ENCODE data around the gene MKLN1. TPM values are rescaled to one million over a fixed set of nuclear protein-coding genes. Genes with fewer than 3 reads are reported as not detected.

MKLN1 gene
- total RNA-seq (10 to 100 TPM; 49.0 to 54.8 (median 53.1) TPM), polyA plus RNA-seq (16.9 TPM)
- long read RNA-seq, donor 1, full-length matches to known transcripts: 44 of 79 reads
- long read RNA-seq, donor 1, partial matches to known transcripts: 8 of 79 reads
- long read RNA-seq, donor 1, other reads (novel, unspliced or antisense): 27 of 79 reads
- long read RNA-seq, donor 2, full-length matches to known transcripts: 16 of 22 reads
- long read RNA-seq, donor 2, partial matches to known transcripts: 3 of 22 reads
- long read RNA-seq, donor 2, other reads (novel, unspliced or antisense): 3 of 22 reads
- long read RNA-seq, donor 3, full-length matches to known transcripts: 56 of 110 reads
- long read RNA-seq, donor 3, partial matches to known transcripts: 12 of 110 reads
- long read RNA-seq, donor 3, other reads (novel, unspliced or antisense): 42 of 110 reads
- long read RNA-seq, donor 4, full-length matches to known transcripts: 12 of 18 reads
- long read RNA-seq, donor 4, partial matches to known transcripts: 1 of 18 reads
- long read RNA-seq, donor 4, other reads (novel, unspliced or antisense): 5 of 18 reads

GRCh38 chr7:131327626-131328376 lies at the start of gene MKLN1:
MKLN1 (plus strand) TSS chr7:131327876; CDS start chr7:131327900, 24 bp downstream.
- under 1% methylated on average over 69 of the region's 69 CpGs for WGBS
- Histone ChIP-seq H3K27me3 (ENCODE audit: control insufficient read depth, insufficient read depth) (no peaks in the 10 kb centered on the region), H3K4me3 (ENCODE audit: low read length) (peak within 1 kb of the TSS; percentile 84), H3K4me1 (ENCODE audit: control insufficient read depth, insufficient read depth, low read length) (peaks cover 6% of the 10 kb centered on the region), H3K27ac (ENCODE audit: low read length) (peak within 1 kb of the TSS; percentile 99), H3K9me3 (ENCODE audit: control insufficient read depth, low read length) (no peaks in the 10 kb centered on the region)
- ATAC-seq (peak; percentile 99), DNase-seq (peak; percentile 94 to 98 (median 97))
- intact Hi-C loops (cut with DNase I): loop anchor here in 2 of 4 donors (10.0 kb wide), 1 partner anchor 223 kb away; no protein-coding TSS in a partner anchor

DNA sequence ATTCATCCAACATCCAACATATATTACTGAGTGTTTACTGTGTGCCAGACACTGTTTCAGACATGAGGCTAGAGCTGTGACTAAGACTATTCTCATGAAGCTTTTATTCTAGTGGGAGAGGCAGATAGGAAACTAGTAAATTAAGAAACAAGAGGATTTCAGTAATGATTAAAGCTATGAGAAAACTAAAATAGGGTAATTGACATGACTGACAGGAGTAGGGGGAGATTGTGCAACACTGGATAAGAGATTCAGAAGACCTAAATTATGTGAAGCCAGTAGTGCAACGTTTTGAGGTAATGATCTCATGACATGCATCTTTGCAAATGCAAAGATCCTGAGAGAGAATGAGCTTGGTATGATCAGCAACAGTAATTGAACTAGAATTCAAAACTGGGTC lies 48.6 kb upstream of the MKLN1 start:
- WGBS: 43% methylated on average over 1 of the region's 1 CpG
- Histone ChIP-seq H3K27ac (ENCODE audit: low read length) (no peak overlapping the region), H3K9me3 (ENCODE audit: control insufficient read depth, low read length) (no peaks in the 10 kb centered on the region), H3K27me3 (ENCODE audit: control insufficient read depth, insufficient read depth) (no peaks in the 10 kb centered on the region), H3K4me3 (ENCODE audit: low read length) (no peak overlapping the region), H3K4me1 (ENCODE audit: control insufficient read depth, insufficient read depth, low read length) (no peaks in the 10 kb centered on the region)
- DNase-seq (no peak), ATAC-seq (no peak)
- intact Hi-C loops (cut with DNase I): no loop called here

GRCh38 chr7:131281266-131282048 lies 46.2 kb upstream of the MKLN1 start:
- WGBS: 91% methylated on average over 5 of the region's 5 CpGs
- H3K9me3 ChIP-seq (ENCODE audit: control insufficient read depth, low read length): no peaks in the 10 kb centered on the region
- no peak overlapping the region for H3K4me3 ChIP-seq (ENCODE audit: low read length)
- DNase-seq: no peak
- ATAC-seq: no peak
- intact Hi-C loops (cut with DNase I): no loop called here
- H3K27ac ChIP-seq (ENCODE audit: low read length): no peak overlapping the region
- no peaks in the 10 kb centered on the region for H3K27me3 ChIP-seq (ENCODE audit: control insufficient read depth, insufficient read depth)
- H3K4me1 ChIP-seq (ENCODE audit: control insufficient read depth, insufficient read depth, low read length): peaks cover 11% of the 10 kb centered on the region

- no peaks in the 10 kb centered on the region for H3K9me3 ChIP-seq (ENCODE audit: control insufficient read depth, low read length)
- ATAC-seq (peak; percentile 92 to 95), DNase-seq (peak; percentile 74 to 88 (median 80))
- intact Hi-C loops (cut with DNase I): no loop called here
- no peaks in the 10 kb centered on the region for H3K27me3 ChIP-seq (ENCODE audit: control insufficient read depth, insufficient read depth)
- 74% methylated on average over 13 of the region's 13 CpGs for WGBS
- H3K4me1 ChIP-seq (ENCODE audit: control insufficient read depth, insufficient read depth, low read length): peaks cover 11% of the 10 kb centered on the region
- H3K27ac ChIP-seq (ENCODE audit: low read length): peak overlapping the region; percentile 66
- no peak overlapping the region for H3K4me3 ChIP-seq (ENCODE audit: low read length)
Measured at GRCh38 chr7:131284702-131285419, 42.8 kb upstream of the MKLN1 start.

- DNase-seq (peak in 2 of 3 donors; percentile 72 to 79), ATAC-seq (peak; percentile 82 to 92)
- Histone ChIP-seq H3K4me3 (ENCODE audit: low read length) (no peak overlapping the region), H3K9me3 (ENCODE audit: control insufficient read depth, low read length) (no peaks in the 10 kb centered on the region), H3K27ac (ENCODE audit: low read length) (peak overlapping the region; percentile 43), H3K27me3 (ENCODE audit: control insufficient read depth, insufficient read depth) (no peaks in the 10 kb centered on the region), H3K4me1 (ENCODE audit: control insufficient read depth, insufficient read depth, low read length) (peaks cover 11% of the 10 kb centered on the region)
- WGBS: 63% methylated on average over 3 of the region's 3 CpGs
- intact Hi-C loops (cut with DNase I): no loop called here
Measured at GRCh38 chr7:131285556-131285955, 42.1 kb upstream of the MKLN1 start.

DNA sequence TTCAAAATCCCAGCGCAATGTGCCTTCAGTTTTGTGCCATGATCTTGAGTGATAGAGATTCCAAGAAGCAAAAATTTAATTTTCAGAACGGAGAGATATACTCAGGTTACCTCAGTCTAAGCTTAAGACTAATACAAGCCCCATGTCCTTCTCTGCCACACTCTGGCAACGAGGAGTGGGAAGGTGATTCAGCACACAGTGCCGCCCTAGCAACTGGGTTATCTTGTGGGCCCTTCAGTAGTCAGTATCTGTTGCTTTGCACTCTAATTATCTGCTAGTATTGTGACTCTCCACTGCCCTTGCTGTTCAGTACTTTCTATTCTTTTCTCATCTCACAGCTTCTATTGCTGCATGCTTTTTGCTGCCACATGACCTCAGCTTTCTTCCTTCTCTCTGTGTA lies 39.2 kb upstream of the MKLN1 start:
- Histone ChIP-seq H3K27ac (ENCODE audit: low read length) (peak overlapping the region; percentile 62), H3K4me1 (ENCODE audit: control insufficient read depth, insufficient read depth, low read length) (peaks cover 15% of the 10 kb centered on the region), H3K27me3 (ENCODE audit: control insufficient read depth, insufficient read depth) (no peaks in the 10 kb centered on the region), H3K4me3 (ENCODE audit: low read length) (no peak overlapping the region), H3K9me3 (ENCODE audit: control insufficient read depth, low read length) (no peaks in the 10 kb centered on the region)
- intact Hi-C loops (cut with DNase I): no loop called here
- ATAC-seq (peak; percentile 13 to 40), DNase-seq (peak in 1 of 3 donors; percentile 21)
- 78% methylated on average over 4 of the region's 4 CpGs for WGBS

DNA sequence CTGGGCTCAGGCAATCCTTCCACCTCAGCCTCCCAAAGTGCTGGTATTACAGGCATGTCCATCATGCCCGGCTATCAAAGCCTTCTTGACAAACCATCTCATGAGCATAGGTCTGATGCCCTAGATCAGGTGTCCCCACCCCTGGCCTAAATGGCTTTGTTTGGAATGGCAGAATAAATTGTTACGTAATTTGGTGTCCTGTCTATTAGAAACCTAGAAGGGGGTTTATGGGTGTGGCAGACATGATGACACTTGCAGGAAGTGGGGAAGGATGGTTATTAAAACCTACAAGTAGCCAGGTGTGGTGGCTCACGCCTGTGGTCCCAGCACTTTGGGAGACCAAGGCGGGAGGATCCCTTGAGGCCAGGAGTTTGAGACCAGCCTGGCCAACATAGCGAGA lies 38.6 kb upstream of the MKLN1 start:
- Histone ChIP-seq H3K27me3 (ENCODE audit: control insufficient read depth, insufficient read depth) (no peaks in the 10 kb centered on the region), H3K4me3 (ENCODE audit: low read length) (no peak overlapping the region), H3K4me1 (ENCODE audit: control insufficient read depth, insufficient read depth, low read length) (peaks cover 16% of the 10 kb centered on the region), H3K27ac (ENCODE audit: low read length) (peak overlapping the region; percentile 72), H3K9me3 (ENCODE audit: control insufficient read depth, low read length) (no peaks in the 10 kb centered on the region)
- intact Hi-C loops (cut with DNase I): no loop called here
- no peak for ATAC-seq
- no peak for DNase-seq
- WGBS: 96% methylated on average over 5 of the region's 5 CpGs

- Histone ChIP-seq H3K27me3 (ENCODE audit: control insufficient read depth, insufficient read depth) (no peaks in the 10 kb centered on the region), H3K27ac (ENCODE audit: low read length) (peak overlapping the region; percentile 91), H3K4me1 (ENCODE audit: control insufficient read depth, insufficient read depth, low read length) (peaks cover 10% of the 10 kb centered on the region), H3K9me3 (ENCODE audit: control insufficient read depth, low read length) (no peaks in the 10 kb centered on the region), H3K4me3 (ENCODE audit: low read length) (no peak overlapping the region)
- no peak for DNase-seq
- 76% methylated on average over 4 of the region's 4 CpGs for WGBS
- no peak for ATAC-seq
- intact Hi-C loops (cut with DNase I): no loop called here
Measured at GRCh38 chr7:131292141-131292905, 35.4 kb upstream of the MKLN1 start.

DNA sequence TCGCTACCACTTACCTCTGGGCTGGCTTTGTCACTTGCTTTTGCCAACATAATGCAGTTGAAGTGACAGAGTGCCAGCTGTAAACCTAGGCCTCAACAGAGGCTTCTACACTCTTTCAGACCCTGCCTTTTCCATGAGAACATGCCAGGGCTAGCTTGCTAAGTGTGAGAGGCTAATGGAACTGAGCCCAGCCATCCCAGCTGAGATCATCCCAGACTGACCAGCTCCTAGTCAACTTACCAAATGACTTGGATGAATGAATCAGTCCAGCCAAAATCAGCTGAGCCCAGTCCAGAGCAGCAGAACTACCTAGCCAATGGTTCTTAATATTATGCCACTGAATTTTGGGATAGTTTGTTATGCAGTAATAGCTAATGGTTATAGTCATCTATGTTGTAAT lies 34.7 kb upstream of the MKLN1 start:
- DNase-seq (peak; percentile 69 to 84 (median 72)), ATAC-seq (peak; percentile 80 to 81)
- intact Hi-C loops (cut with DNase I): no loop called here
- peak overlapping the region; percentile 50 for H3K27ac ChIP-seq (ENCODE audit: low read length)
- H3K4me3 ChIP-seq (ENCODE audit: low read length): no peak overlapping the region
- H3K4me1 ChIP-seq (ENCODE audit: control insufficient read depth, insufficient read depth, low read length): peaks cover 10% of the 10 kb centered on the region
- no peaks in the 10 kb centered on the region for H3K27me3 ChIP-seq (ENCODE audit: control insufficient read depth, insufficient read depth)
- H3K9me3 ChIP-seq (ENCODE audit: control insufficient read depth, low read length): no peaks in the 10 kb centered on the region
- WGBS: 84% methylated on average over 1 of the region's 1 CpG

Measured in right cardiac atrium (tissue), 5 donors.